Activated CD4-positive, alpha-beta T cell treated with anti-CD3 and anti-CD28 coated beads, Interleukin-10, Interleukin-2, amounts not matched to agents 100 ng/mL and 50 ng/mL, durations not matched to agents 16 hours and 8 hours (primary cell): Measurements from ENCODE around the gene GPR135.

Experiments used
- DNase-seq: peaks from one replicate; pipeline ENCODE4 v3.0.0-alpha.2; 2020

Gene GPR135

GRCh38 chr14:59465316-59466135 is at the start of gene GPR135:
GPR135 (minus strand) TSS chr14:59465380; CDS start chr14:59465226, 154 bp downstream.
- DNase-seq, result peak; percentile 44

DNA sequence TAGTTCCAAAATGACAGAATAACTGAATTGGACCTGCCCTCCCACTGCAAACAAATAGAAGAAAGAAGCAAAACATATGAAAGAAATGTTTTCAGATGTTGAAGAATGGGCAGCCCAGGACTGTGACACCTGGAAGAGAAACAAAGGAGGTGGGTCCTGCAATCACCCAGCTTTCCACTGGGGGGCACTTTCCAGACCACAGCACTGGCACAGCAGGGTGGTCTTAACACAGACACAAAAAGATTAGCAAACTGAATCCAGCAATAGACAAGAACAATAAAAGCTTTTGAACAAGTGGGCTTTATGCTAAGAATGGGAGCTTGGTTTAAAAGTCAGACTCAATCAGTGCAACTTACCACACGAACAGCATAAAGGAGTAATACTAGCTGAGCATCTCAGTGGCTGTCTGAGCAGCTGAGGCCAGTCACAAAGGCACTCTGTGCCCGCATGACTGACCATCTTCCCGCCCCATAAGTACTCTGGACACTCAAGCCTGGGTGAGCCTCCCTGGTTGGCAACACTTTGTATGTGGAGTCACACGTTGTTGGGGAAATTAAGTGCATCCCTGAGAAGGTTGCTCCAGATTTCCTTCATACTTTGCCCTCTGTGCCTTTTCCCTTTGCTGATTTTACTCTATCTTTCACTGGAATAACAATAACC is 46.9 kb upstream of the GPR135 start:
- DNase-seq, result peak; percentile 8

GRCh38 chr14:59510966-59511365 is 45.8 kb upstream of the GPR135 start:
- DNase-seq, result no peak

- DNase-seq, result no peak
These were observed 44.8 kb upstream of the GPR135 start for GRCh38 chr14:59510001-59510400.

- DNase-seq, result no peak
These were observed 43.9 kb upstream of the GPR135 start for GRCh38 chr14:59509101-59509500.

DNA sequence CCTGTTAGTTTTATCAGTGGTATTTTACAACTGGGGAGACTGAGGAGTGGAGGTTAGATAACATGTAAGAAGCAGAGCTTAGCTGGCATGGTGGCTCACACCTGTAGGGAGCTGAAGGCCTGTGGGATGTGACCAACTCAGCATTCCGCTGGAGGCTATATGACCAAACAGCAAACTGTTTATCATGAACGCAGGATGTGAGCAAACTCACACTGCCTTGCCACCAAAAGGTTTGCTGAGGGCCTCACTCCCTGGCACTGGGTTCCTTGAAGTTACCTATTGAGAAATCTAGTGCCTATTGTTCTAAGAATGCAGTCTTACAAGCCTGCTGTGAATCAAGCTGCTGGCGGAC is 42.5 kb upstream of the GPR135 start:
- no peak for DNase-seq

- peak; percentile 55 for DNase-seq
These were observed 42.0 kb upstream of the GPR135 start for GRCh38 chr14:59507063-59507751.

DNA sequence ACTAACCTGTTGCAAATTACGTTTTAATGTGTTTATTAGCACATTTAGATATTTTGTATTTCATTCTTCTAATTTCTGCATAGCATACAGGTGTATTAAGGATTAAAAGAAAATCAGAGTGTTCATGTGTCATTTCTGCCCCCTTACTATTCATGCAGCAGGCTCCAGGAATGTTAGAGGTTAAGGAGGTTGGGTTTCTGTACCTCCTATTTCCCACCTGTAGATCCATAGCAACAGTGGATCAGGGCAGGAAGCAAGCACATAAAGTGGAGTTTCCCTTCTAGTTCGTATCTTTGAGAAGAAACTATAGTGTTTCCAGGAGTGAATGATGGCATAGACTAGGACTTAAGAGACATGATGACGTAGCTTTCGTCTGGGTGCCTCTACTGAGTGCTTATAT is 38.1 kb upstream of the GPR135 start:
- DNase-seq, result no peak

DNA sequence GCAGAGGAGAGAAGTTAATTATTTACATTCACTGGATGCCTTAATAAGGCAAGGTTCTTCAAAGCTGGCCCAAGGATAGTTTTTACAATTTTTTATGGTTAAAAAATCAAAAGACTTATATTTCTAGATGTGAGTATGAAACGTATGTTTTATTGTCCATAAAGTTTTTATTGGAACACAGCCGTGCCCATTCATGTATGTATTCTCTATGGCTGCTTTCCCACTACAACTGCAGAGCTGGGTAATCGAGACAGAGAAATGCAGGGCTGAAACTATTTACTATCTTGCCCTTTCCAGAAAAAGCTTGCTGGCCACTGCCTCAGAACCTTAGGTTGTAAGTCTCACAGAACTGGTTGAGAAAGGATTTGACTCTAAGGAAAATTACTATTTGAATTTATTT is 35.6 kb upstream of the GPR135 start:
- no peak for DNase-seq

GRCh38 chr14:59492384-59492783 is 27.2 kb upstream of the GPR135 start:
- DNase-seq, result no peak

DNA sequence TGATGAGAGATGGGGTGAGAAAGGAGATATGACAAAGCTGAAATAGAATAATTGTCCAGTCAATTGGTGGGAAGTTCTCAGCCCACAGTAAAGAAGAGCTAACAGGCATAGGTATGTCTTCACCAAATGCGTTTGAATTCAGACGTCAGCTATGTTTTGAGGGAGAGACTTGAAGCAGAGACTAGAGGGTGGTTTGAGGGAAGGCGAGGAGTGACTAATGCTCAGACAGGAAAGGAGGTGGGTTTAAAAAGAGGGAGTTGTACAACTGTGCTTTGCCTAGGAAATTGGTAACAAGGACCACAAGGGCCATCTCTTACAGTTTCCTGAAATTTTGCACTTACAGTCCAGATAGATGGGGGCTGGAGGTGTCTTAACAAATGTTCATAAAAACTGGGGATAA is 25.6 kb upstream of the GPR135 start:
- DNase-seq, result no peak

- no peak for DNase-seq
These were observed 19.5 kb upstream of the GPR135 start for GRCh38 chr14:59484639-59485175.

DNA sequence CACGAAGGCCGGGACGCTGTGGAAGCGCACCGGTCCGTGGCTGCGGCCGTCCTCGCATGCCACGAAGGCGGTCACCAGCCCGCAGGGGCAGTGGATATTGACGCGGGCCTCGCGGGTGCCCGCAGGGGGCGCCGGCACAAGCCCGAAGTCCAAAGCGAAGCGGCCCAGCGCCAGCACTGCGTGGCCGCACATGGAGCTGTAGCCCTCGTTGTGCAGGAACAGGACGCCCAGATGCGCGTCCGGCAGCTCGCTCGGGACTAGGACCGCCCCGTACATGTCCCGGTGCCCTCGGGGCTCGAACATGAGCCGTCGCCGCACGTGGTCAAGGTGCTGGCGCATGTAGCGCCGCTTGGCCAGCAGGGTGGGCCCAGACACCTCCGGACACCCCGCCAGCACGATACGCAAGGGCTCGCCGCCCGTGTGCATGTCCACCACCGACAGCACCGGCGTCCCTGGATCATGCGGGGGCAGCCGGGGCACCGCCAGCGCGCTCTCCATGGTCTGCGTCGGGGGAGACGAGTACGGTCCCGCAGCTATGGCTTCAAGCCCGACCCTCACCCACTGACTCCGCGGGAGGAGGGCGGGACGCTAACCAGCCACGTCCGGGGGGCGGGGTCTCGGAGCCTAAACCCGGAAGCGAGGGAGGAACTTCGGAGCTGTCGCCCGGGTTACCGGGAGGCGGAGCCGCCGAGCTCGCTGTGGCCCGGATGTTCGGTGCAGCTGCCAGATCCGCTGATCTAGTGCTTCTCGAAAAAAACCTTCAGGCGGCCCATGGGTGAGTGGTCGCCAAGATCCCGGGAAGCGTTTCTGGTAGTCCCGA is 18.8 kb upstream of the GPR135 start, which contains the start of the genes JKAMP and L3HYPDH:
Gene JKAMP, plus strand, starts transcription at position 699 of the 820 bp plus-strand sequence. Its CDS starts 73 bp downstream, at position 772.
Gene L3HYPDH, minus strand, starts transcription at position 590 of the 820 bp plus-strand sequence. Its CDS starts 92 bp downstream, at position 498.
- peak; percentile 98 for DNase-seq

DNA sequence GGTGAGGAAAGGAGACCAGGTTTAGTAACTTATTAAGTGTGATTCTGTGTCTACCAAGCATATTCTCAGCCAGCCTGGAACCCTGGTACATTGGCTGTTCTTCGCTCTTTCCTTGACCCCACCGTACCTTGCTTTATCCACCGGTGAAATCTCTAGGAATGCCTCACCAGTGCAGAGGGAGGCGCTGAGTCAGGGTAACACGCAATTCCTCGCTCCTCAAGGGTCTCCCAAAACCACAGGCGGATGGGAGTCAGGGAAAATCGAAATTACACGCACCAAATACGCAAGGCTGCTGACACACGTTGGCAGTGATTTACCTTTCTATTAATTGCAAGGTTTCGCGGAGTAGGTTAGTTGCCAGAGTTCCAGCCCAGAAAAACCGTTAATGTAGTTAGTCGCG is 18.2 kb upstream of the GPR135 start:
- DNase-seq, result no peak

- DNase-seq, result no peak
These were observed 17.6 kb upstream of the GPR135 start for GRCh38 chr14:59482541-59483331.

- DNase-seq, result no peak
These were observed 16.8 kb upstream of the GPR135 start for GRCh38 chr14:59481871-59482540.

DNA sequence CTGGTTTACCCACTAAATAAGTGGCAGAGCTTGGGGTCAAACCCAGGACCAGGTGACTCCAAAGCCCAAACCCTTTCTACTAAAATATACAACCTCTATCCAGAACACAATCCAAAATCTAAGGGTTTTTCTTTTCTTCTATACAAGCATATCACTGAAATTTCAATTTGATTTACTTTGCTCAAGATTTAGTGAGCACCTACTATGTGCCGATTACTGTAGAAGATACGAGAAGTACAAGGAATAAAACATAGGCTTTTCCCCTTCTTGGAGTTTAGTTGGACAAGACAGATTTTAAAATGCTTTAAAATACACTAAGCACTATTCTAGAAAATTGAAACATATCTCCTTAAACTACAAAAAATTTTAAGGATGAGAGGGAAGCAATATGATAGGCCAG is 16.2 kb upstream of the GPR135 start:
- no peak for DNase-seq

DNA sequence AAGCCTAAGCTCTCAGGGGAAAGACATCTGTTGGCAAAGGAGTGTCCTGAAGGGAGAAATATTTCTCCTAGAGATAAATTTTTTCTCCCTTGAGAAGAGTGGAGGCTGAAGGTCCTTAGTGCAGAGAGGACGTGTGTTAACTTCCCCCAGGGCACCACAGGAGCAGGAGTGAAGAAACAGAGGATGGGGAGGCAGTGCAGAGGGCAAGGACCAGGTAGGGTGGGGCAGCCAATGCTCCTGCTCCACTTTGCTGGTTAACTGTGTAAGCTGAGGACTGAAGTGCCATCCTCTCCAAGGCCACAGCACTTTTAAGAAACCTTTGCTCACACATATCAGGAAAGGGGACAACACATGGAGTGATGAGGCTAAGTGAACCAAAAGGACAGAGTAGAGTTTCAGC is 15.0 kb upstream of the GPR135 start:
- no peak for DNase-seq

DNA sequence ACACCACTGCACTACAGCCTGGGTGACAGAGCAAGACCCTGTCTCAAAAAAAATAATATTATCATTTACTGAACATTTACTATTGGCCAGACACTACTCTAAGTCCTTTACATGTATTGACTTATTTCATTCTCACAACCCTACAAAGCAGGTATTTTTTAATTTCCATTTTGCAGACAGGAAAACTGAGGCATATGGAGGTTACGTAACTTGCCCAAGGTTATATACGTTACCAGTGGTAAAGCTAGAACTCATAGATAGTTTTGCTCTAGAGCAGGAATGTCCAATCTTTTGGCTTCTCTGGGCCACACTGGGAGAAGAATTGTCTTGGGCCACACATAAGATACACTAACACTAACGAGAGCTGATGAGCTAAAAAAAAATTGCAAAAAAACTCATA is 13.4 kb upstream of the GPR135 start:
- DNase-seq, result no peak

- no peak for DNase-seq
These were observed 10.5 kb upstream of the GPR135 start for GRCh38 chr14:59475709-59476108.

GRCh38 chr14:59474172-59474571 is 9.0 kb upstream of the GPR135 start:
- DNase-seq, result no peak
